H1 (cell line): Measurements from ENCODE around the gene NPAT.

Experiments used
- KDM1A ChIP-seq: fragments of 200-600, 300-600 bp; sonication (generic); IDR thresholded peaks from 2 replicates; pipeline ENCODE4 v1.7.1; 2016; ENCODE audit warnings: mild to moderate bottlenecking, low read length, borderline replicate concordance
- TF ChIP-seq, protein P1 (sequence below), 3 experiments: IDR thresholded peaks; 1 replicate in 2 of 3; 2 replicates in 1 of 3; pipeline versions ENCODE4 v1.5.1 to v1.6.1; 2011; ENCODE audit warnings: low read length in 3 of 3, mild to moderate bottlenecking in 3 of 3, inconsistent platforms in 2 of 3, low read depth in 1 of 3, moderate library complexity in 1 of 3; ENCODE audit not compliant: insufficient read depth in 1 of 3; ENCODE audit errors: control extremely low read depth in 1 of 3

DNA sequence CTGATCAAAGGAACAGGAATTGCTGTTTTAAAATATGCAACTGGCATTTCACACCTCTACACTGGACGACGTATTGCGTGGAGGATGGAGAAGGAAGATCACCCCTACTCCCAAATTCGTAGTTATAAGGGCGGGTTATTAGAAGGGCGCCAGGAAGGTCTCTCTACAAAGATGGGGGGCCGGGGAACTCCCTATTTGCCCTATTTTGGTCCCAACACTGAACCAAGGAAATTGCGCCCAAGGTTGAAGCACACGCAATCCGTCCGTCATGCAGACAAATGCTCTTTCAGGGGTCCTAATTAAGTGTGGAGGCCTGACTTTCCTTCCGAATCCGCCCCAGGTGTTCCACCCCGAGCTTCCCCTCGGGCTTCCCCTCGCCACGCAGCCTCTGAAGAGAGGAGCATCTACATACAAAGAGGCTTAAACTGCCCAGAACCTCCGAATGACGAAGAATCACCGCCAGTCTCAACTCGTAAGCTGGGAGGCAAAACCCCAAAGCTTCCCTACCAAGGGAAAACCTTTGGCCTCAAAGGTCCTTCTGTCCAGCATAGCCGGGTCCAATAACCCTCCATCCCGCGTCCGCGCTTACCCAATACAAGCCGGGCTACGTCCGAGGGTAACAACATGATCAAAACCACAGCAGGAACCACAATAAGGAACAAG lies 396 bp downstream of the NPAT start:
- TF ChIP-seq, protein P1, sequence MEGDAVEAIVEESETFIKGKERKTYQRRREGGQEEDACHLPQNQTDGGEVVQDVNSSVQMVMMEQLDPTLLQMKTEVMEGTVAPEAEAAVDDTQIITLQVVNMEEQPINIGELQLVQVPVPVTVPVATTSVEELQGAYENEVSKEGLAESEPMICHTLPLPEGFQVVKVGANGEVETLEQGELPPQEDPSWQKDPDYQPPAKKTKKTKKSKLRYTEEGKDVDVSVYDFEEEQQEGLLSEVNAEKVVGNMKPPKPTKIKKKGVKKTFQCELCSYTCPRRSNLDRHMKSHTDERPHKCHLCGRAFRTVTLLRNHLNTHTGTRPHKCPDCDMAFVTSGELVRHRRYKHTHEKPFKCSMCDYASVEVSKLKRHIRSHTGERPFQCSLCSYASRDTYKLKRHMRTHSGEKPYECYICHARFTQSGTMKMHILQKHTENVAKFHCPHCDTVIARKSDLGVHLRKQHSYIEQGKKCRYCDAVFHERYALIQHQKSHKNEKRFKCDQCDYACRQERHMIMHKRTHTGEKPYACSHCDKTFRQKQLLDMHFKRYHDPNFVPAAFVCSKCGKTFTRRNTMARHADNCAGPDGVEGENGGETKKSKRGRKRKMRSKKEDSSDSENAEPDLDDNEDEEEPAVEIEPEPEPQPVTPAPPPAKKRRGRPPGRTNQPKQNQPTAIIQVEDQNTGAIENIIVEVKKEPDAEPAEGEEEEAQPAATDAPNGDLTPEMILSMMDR (IDR thresholded peaks at IDR 0.05; ENCODE audit: control extremely low read depth in 1 of 3, insufficient read depth in 1 of 3, low read depth in 1 of 3, low read length in 3 of 3) = no peak; a peak in 1 of 4 replicates
- TF ChIP-seq KDM1A = no peak
